ENCODE data around the gene HIRA. TPM values are rescaled to one million over a fixed set of nuclear protein-coding genes. Genes with fewer than 3 reads are reported as not detected.
"Not testable (repeated sequence)": the region's sequence is repeated elsewhere in the genome, so short reads cannot be mapped to it uniquely, and the experiment has no call there.

HIRA gene
- total and polyA plus RNA-seq, 2 experiments from 2014 or later: 9.4 to 58.3 TPM

- not testable (repeated sequence) for H3K9me2 ChIP-seq (ENCODE audit: insufficient read depth); H2AFZ ChIP-seq; H3F3A ChIP-seq (replicated peaks; ENCODE audit: low read depth); H3K4me1 ChIP-seq (ENCODE audit: insufficient read depth); H3K4me3 ChIP-seq; H3K27ac ChIP-seq (ENCODE audit: low read depth); ATAC-seq; H3K4me3 Mint-ChIP-seq; DNase-seq (ENCODE audit: low spot score); H4K20me1 ChIP-seq (replicated peaks; ENCODE audit: insufficient read depth); H3K4me1 Mint-ChIP-seq; H3K79me2 ChIP-seq (replicated peaks; ENCODE audit: insufficient read depth); H3K27me3 ChIP-seq (ENCODE audit: insufficient read depth); H3K9me3 Mint-ChIP-seq; H3K27ac Mint-ChIP-seq; H3K4me2 ChIP-seq
- Mint-ChIP-seq H3K36me3 (ENCODE audit: low read depth) (peaks cover 55% of the 10 kb centered on the region), H3K27me3 (ENCODE audit: insufficient read depth, low read depth, poor library complexity) (peaks cover 17% of the 10 kb centered on the region)
- peaks cover 37% of the 10 kb centered on the region for H3K36me3 ChIP-seq (ENCODE audit: insufficient read depth)
Observed at GRCh38 chr22:19363541-19363940, 68.0 kb downstream of the HIRA start.

GRCh38 chr22:19361501-19362103, 69.9 kb downstream of the HIRA start:
- peaks cover 56% of the 10 kb centered on the region for H3K36me3 Mint-ChIP-seq (ENCODE audit: low read depth)
- peaks cover 29% of the 10 kb centered on the region for H3K36me3 ChIP-seq (ENCODE audit: insufficient read depth)

More at GRCh38 chr22:19361501-19362103, 69.9 kb downstream of the HIRA start:
- Histone ChIP-seq H3K79me2 (replicated peaks; ENCODE audit: insufficient read depth) (no peaks in the 10 kb centered on the region), H3K27me3 (ENCODE audit: insufficient read depth) (no peaks in the 10 kb centered on the region), H2AFZ (no peak overlapping the region), H3K27ac (ENCODE audit: low read depth) (no peak overlapping the region), H3K4me1 (ENCODE audit: insufficient read depth) (no peaks in the 10 kb centered on the region), H3K9me2 (ENCODE audit: insufficient read depth) (no peaks in the 10 kb centered on the region), H3K4me3 (no peak overlapping the region), H4K20me1 (replicated peaks; ENCODE audit: insufficient read depth) (peaks cover 6% of the 10 kb centered on the region; the same call in 1 of the 2 replicates), H3K4me2 (no peak overlapping the region), H3F3A (replicated peaks; ENCODE audit: low read depth) (no peaks in the 10 kb centered on the region)
- no peak for ATAC-seq
- no peak for DNase-seq (ENCODE audit: low spot score)
- no peaks in the 10 kb centered on the region for H3K9me3 Mint-ChIP-seq
- TF ChIP-seq JUNB (IDR thresholded peaks at IDR 0.05; ENCODE audit: unreplicated experiment) (no peak), CREB1 (CRISPR knock-in tag; IDR thresholded peaks at IDR 0.05; ENCODE audit: low read depth) (no peak), ZNF462 (CRISPR knock-in tag; IDR thresholded peaks at IDR 0.05) (no peak)
- no peak overlapping the region for H3K4me3 Mint-ChIP-seq
- peaks cover 21% of the 10 kb centered on the region for H3K27me3 Mint-ChIP-seq (ENCODE audit: insufficient read depth, low read depth, poor library complexity)
- no peaks in the 10 kb centered on the region for H3K4me1 Mint-ChIP-seq
- no peak overlapping the region for H3K27ac Mint-ChIP-seq
